Measurements from ENCODE around the gene TMEM184A.
A peak's percentile ranks its signal among the peaks of the same experiment; 100 is the strongest.

The TMEM184A gene

GRCh38 chr7:1550005-1550845 is 5.8 kb downstream of the TMEM184A start:
- DNase-seq: no peak

DNA sequence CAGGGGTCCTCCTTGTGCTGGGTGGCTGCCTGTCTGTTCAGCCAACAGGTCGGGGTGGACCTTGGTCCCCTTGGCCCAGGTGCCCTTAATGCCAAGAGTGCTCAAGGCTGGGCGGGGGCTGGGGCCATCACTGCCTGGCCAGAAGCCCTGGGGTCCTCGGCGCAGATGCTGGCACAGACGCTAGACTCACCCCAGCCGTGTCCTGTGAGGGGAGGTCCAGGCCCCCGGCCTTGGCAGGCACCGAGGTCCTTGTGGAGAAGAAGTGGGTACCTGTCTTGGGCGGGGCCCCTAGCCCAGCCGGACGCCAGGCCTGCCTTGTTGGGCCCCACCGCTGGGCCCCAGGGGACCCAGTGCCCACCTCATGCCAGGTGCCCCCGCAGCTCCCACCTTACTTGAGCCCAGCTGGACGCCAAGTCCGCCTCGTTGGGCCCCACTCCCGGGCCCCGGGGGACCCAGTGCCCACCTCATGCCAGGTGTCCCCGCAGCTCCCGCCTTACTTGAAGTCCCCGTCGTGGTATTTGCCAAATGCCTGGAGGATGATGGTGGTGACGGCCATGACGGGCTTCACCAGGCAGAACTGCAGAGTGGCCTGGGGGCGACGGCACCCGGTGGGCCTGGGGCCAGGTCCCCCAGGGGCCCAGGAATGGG is 6.5 kb downstream of the TMEM184A start:
- no peak for DNase-seq

DNA sequence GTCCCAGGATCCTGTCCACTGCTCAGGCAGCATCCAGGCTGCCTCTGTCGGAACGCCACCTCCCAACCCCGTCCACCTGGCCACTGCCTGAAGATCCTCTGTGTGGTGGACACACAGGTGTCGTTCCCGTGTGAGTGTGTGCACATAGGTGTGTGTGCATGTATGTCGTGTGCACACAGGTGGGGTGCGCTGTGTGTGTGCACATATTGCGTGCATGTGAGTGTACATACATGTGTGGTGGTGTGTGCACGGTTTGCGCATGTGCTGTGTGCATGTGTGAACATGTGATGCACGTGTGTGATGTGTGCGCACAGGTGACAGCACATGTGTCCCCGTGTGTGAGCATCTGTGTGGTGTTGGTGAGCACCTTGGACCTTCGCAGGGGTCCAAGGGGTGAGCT is 7.1 kb downstream of the TMEM184A start:
- no peak for DNase-seq

GRCh38 chr7:1548438-1548831 is 7.6 kb downstream of the TMEM184A start:
- DNase-seq: peak in 1 of 4 experiments; percentile 25

DNA sequence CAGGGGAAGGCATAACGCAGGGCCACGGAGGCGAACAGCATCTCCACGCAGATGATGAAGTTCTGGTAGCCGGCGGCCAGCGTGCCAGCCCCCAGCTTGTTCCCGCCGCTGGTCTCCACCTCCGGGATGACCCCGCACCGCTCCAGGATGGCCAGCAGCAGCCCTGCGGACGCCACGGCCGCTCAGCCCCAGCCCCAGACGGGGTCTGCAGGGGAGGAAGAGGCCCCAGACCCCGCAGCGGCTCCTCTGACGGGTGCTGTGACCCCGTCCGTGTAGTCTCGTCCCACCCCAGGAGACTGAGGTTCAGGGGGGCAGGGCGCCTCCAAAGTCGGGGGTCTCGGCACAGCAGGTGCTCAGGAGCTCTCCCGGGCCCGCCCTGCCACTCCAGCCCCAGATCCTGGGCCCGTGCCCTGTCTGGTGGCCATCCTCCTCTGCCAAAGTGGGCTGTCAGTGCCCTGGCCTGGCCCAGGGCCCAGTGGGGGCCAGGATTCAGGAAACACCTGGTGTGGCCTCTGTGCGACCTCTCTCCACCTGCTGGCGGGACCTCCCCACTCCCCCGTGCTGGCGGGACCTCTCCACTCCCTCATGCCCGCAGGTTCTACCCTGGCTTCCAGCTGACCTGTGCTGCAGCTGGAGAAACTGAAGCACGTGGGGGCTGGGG is 8.1 kb downstream of the TMEM184A start:
- no peak for DNase-seq

GRCh38 chr7:1546909-1547776 is 8.9 kb downstream of the TMEM184A start:
- DNase-seq: no peak

DNA sequence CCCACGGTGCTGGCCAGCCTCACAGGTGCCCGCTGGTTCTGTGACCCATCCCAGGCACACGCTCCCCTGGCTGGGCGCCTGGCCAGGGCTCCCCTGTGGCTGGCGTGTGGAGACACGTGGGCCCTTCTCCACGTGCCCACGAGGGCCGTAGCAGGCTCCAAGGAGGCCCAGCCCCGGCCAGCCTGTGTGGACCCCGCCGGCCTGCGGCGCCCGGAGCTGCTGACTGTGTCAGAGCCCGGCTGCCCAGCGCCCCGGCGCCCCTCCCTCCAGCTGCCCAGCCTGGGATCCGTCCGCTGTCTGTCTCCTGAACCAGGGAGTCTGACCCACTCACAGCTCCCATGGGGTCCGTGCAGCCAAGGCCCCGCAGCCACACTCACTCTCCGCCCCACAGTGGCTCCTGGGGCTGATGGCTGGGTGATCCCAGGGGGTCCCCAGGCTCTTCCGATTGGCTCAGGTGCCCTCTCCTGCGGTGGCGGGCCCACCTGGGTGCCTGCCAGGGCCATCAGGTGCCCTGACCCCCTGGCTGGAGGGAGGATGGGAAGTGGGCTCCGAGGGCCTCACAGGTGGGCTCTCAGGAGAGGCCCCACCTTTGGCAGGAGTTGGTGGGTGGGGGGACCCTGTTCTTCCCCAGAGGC is 9.6 kb downstream of the TMEM184A start:
- no peak for DNase-seq

DNA sequence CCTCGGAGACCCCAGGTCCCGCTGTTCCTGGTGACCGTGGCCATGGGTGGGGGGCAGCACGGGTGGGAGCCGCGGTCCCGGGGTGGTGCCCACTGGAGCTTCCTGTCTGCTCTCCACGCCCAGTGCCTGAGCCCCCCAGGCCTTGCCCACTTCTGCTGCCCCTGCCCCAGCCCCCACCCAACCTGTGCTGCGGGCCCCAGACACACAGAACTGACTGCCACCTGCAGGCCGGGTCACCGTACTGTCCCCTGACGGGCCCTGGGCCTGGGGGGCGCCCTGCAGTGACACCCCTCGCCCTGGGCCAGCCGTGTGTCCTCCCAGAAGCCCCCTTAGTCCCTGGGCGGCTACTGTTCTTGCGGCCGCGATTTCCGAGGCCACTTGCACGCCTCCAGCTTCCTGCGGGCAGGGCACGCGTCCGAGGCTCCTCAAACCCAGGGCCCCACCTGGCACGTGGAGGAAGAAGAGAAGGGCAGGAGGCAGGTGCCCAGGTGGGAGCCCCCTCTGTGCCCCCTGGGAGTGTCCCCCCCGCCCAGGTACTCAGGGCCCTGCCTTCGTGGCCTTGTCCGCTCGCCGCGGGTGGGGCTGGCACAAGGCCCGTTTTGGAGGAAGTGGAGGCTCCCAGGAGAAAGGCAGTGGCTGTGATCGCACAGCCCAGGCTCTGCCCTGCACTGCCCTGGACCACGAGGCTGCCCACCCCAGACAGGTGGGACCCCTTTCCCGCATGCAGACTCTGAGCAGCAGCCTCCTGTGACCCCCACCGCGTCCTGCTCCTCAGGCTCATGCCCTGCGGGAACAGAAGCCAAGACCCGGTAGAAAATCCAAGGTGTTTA is 10.4 kb downstream of the TMEM184A start:
- no peak for DNase-seq

- no peak for DNase-seq
Measured at GRCh38 chr7:1544896-1545416, 11.0 kb downstream of the TMEM184A start.

DNA sequence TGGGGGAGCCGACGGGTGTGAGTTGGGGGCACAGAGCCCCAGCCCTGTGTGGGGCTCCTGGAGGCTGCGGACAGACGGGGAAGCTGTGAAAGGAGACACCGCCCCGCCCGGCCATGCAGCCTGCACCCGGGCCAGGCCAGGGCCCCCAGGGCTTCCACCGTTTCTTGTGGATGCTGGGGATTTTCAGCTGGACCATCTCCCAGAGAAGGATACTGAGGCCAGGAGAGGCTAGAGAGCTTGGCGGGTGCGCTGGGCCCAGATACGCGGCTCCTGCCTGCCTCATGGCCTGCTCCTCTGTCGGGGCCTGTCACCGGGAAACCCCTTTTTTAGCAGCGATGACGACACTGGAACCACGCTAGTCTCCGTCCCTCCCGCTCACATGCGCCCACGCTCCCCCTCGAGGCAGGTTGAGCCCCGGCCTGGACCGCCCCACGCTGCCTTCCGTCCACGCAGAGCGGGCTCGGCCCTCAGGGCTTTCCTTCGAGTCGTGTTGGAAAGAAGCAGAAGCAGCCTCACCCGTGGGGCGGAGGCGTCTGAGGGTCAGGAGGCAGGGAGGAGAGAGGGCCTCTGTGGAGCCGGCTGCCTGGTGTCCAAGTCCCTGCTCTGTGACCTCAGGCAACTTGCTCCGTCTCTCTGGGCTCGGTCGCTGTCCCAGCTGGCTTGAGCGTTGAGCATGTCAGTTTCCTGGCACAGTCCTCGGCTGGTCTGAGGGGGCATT is 11.7 kb downstream of the TMEM184A start:
- DNase-seq: no peak

DNA sequence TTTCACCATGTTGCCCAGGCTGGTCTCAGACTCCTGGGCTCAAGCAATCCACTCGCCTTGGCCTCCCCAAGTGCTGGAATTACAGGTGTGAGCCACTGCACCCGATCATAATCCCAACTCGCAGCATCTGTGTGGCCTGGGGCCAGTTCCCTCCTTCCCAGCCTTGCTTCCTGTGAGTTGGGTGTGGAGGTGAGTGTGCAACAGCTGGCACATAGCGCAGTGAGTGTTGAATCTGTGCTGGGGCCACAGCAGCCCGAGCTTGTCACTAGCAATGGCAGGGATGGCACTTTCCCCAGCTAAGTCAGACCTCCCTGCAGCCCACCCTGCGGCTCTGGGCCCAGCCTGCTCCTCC is 12.2 kb downstream of the TMEM184A start:
- no peak for DNase-seq

GRCh38 chr7:1542841-1543747 is 12.9 kb downstream of the TMEM184A start:
- DNase-seq: no peak

DNA sequence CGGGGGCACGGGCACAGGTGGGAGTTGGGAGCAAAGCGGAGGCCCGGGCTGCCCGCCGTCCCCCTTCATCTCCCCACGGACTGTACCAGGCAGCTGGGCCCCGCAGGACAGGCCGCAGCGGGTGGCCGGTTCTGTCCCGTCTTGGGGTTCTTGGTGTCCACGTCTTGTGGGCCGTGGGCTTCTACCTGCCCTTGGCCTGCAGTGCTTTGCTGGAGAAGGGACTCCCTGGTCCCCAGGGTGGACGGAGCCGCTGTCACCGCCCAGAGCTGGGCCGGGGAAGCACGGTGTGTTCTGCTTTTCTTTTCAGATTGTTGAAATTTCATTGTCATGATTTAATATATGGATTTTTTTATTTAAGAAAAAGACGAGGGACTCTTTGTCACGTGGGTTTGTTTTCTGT is 13.7 kb downstream of the TMEM184A start:
- DNase-seq: no peak

- DNase-seq: no peak
Measured at GRCh38 chr7:1541431-1542162, 14.4 kb downstream of the TMEM184A start.

DNA sequence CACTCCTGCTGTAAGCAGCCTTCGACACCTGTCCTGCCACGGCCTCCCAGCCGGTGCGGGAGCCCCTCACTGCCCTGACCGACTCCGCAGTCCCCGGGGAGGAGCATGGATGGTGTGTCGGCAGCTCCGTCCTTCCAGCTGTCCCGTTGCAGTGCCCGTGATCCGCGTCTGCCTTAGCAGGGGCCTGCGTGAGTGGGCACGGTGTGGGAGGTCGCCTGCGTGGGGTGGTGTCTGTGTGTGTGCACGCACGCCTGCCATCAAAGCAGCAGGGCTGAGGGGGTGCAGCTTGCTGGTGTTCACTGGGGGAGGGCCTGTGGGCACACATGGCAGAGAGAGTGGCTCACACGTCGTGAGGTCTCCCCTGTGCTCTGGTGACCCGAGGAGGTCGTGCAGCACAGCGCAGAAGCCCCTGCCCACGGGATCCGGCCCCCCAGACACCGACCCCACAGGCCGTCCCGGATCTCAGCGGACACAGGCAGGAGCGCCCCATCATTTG is 15.2 kb downstream of the TMEM184A start:
- no peak for DNase-seq

DNA sequence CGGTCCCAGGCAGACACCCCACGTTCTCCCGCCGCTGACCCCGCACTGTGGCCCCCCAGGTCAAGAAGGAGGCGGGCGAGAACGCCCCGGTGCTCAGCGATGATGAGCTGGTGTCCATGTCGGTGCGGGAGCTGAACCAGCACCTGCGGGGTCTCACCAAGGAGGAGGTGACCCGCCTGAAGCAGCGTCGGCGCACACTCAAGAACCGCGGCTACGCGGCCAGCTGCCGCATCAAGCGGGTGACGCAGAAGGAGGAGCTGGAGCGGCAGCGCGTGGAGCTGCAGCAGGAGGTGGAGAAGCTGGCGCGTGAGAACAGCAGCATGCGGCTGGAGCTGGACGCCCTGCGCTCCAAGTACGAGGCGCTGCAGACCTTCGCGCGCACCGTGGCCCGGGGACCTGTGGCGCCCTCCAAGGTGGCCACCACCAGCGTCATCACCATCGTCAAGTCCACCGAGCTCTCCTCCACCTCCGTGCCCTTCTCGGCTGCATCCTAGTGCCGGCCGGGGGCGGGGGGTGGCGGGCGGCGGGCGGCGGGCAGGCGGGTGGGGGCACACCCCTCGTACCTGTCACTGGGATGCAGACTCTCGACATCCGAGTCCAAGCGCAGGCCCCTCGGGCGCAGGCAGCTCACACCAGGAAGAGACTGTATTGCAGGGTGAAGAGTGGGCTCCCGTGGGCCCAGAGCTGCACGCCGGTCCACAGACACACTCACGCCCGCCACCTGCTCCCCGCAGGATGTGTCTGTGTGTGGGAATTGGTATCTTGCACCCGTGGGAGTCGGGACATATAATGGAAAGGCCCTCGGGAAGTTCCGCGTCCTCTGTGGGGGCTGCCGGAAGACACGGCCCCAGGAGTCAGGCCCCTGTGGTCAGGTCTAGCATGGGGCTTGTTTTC is 15.9 kb downstream of the TMEM184A start:
- DNase-seq: no peak

DNA sequence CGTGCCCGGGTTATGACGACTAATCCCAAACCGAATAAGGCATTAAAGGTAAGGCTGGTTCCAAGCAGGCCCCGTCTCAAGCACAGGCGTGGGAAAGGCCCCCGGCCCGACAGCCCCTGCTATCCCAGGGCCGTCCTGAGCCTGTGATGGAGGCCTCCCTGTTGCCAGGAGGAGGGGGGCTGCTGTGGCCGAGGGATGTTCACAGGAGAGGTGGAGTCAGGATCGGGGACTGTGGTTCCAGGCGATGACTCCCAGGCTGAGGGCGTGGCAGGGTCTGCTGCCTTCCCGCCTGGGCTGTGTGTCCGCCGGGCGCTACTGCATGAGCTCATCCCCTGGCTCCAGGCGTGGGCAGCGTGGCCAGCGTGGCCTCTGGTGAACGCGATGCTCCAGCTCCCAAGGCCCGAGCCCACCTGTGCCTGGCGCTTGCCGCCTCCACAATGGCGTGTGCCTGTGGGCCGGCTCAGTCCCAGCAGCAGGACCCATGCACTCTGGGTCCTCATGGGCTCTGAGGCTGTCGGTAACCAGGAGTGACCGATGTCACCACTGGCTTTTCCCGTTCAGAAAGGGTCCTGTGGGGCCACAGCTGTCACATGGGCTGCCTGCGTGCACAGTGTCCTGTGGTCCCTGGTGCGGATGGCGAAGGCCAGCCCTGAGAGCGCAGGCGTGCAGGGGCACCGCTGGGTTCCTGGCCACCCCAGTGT is 16.7 kb downstream of the TMEM184A start:
- no peak for DNase-seq
